Spleen (tissue), 11 donors: Measurements from ENCODE around the gene LMF2. TPM values are rescaled to one million over a fixed set of nuclear protein-coding genes. Genes with fewer than 3 reads are reported as not detected.

Source experiments
- DNase-seq: peaks from one replicate; pipeline ENCODE4 v3.0.0-alpha.2; 2020
- H3K27ac ChIP-seq, 8 donors: fragments of 200-600 bp; sonication (generic) in 7 of 8; 1 replicate in 4 of 8; 2 replicates in 4 of 8; pipeline versions ENCODE4 v1.5.0 to v1.8.0; 2016 to 2021; ENCODE audit warnings: inconsistent platforms in 4 of 8, mild to moderate bottlenecking in 4 of 8, moderate library complexity in 1 of 8
- H3K27me3 ChIP-seq, 7 donors: fragments of 200-600 bp; sonication (generic) in 6 of 7; replicated peaks in 1 of 7; 1 replicate in 4 of 7; 2 replicates in 3 of 7; pipeline versions ENCODE4 v1.5.0 to v1.8.0; 2016 to 2021; ENCODE audit warnings: inconsistent platforms in 3 of 7, mild to moderate bottlenecking in 1 of 7
- H3K36me3 ChIP-seq, 6 donors: fragments of 200-600 bp; sonication (generic) in 5 of 6; 1 replicate in 4 of 6; 2 replicates in 2 of 6; pipeline versions ENCODE4 v1.5.0 to v1.8.0; 2016 to 2021; ENCODE audit warnings: inconsistent platforms in 2 of 6
- H3K4me1 ChIP-seq, 6 donors: fragments of 200-600 bp; sonication (generic) in 5 of 6; 1 replicate in 3 of 6; 2 replicates in 3 of 6; pipeline versions ENCODE4 v1.5.0 to v1.8.0; 2016 to 2021; ENCODE audit warnings: inconsistent platforms in 3 of 6
- H3K4me3 ChIP-seq, 8 donors: fragments of 200-600 bp; sonication (generic) in 7 of 8; 1 replicate in 4 of 8; 2 replicates in 4 of 8; pipeline versions ENCODE4 v1.5.0 to v1.8.0; 2016 to 2021; ENCODE audit warnings: inconsistent platforms in 4 of 8, mild to moderate bottlenecking in 4 of 8, moderate library complexity in 2 of 8
- H3K9me3 ChIP-seq, 8 donors: fragments of 200-600 bp; sonication (generic) in 7 of 8; 1 replicate in 4 of 8; 2 replicates in 4 of 8; pipeline versions ENCODE4 v1.5.0 to v1.8.0; 2016 to 2021; ENCODE audit warnings: inconsistent platforms in 4 of 8
- POLR2A ChIP-seq, 3 donors: fragments of 450-650 bp; IDR thresholded peaks; one replicate each; pipeline ENCODE4 v1.5.1; 2017; ENCODE audit warnings: antibody characterized with exemption in 3 of 3, mild to moderate bottlenecking in 1 of 3
- POLR2AphosphoS5 ChIP-seq, 3 donors: sonication (generic); formaldehyde crosslinking; IDR thresholded peaks; one replicate each; pipeline ENCODE4 v1.5.1; 2017; ENCODE audit warnings: antibody characterized with exemption in 3 of 3
- WGBS, 5 donors: extraction: QIAGEN DNeasy Blood & Tissue Kit in 3 of 5; methylation state at CpG; one replicate each; pipeline versions ENCODE4 v1.1.5 to v1.1.7; 2013 to 2018; 5-methylcytosine and 5-hydroxymethylcytosine counted together
- intact Hi-C: fragments of 100-400 bp; cut with DNase I; formaldehyde crosslinking; loops from one replicate; pipeline ENCODE4 v1.15.0; 2023; ENCODE audit warnings: low total_unique reads
- polyA plus RNA-seq, 3 donors: library from polyadenylated mRNA; stranded (reverse); fragments of 200-250 nt; gene quantifications; one replicate each; pipeline ENCODE4 v1.2.1, GENCODE V29; 2013
- total RNA-seq, 7 donors: library from RNA; depleted of rRNA in 3 of 7; stranded (reverse); fragments of >200 nt in 3 of 7; fragmentation: NEBNext Ultra II Directional in 4 of 7; extraction: Animal tissue kit (Norgen Biotek cat#: 25700) in 4 of 7; gene quantifications; one replicate each; pipeline versions ENCODE4 v1.1.0 to v1.2.1, GENCODE V29; 2016 to 2021
- TF ChIP-seq, protein P1 (sequence below), 11 experiments: fragments of 200-600 bp in 7 of 11; fragments of 450-650 bp in 4 of 11; sonication (generic) in 4 of 11; IDR thresholded peaks in 8 of 11; conservative IDR thresholded peaks in 3 of 11; 1 replicate in 7 of 11; 2 replicates in 4 of 11; pipeline versions ENCODE4 v1.4.0 to v1.8.0; 2016 to 2021; ENCODE audit warnings: antibody characterized with exemption in 11 of 11, inconsistent platforms in 4 of 11, mild to moderate bottlenecking in 1 of 11
- donor health status: healthy with polysubstance abuse.
- donor health status: DM: no; HTN: no; CAD: no; lungs with moderate emphysema.
- donor health status: DM: no; HTN: no; CAD: no.
- donor health status: Bipolar disorder and iron deficiency.
- donor health status: healthy.
- donor health status: DM: no; HTN: no; CAD: no.
- donor health status: DM: yes; HTN: yes; CAD: no.

The LMF2 gene
- total and polyA plus RNA-seq, 10 donors, result 36.6 to 81.1 (median 70.0) TPM

DNA sequence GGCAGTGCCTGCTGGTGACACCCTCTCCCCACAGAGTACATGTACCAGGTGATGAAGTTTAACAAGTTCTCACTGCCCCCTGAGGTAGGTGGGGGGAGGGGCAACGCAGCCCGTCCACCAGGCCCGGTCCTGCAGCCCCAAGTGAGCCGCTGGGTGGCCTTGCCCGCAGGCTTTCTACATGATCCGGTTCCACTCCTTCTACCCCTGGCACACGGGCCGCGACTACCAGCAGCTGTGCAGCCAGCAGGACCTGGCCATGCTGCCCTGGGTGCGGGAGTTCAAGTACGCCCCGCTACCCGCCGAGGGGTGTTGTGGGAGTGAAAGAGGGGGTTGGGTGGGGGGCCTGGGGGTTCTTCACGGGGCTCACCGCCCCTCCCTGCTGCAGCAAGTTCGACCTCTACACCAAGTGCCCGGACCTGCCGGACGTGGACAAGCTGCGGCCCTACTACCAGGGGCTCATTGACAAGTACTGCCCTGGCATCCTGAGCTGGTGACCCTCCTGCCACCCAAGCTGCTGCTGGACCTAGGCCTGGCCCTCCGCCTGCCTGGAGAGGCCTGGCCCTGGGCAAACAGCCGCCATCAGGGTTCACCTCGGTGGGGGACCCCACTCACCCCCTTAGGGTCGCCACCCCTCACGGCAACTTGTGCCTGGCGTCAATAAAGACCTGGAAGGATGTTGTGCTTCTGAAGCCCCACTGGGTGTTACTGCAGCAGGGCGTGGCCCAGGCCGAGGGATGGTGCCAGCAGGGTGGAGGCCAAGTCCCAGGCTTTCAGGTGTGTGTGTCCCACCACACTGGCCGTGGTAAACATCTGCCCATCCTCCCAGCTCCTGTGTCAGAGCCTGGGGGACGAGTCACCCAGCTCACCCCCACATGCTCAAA lies 17.9 kb downstream of the LMF2 start:
- WGBS, 5 donors, result 88 to 89% (median 89%) methylated on average over 20 to 31 of the region's 31 CpGs
- no peaks in the 10 kb centered on the region for H3K9me3 ChIP-seq
- H3K27me3 ChIP-seq, result peaks cover 0 to 36% (median 0%) of the 10 kb centered on the region in 7 donors
- no peak for DNase-seq
- H3K4me1 ChIP-seq, result peaks cover 0 to 11% (median 8%) of the 10 kb centered on the region in 6 donors
- no peaks in the 10 kb centered on the region for H3K36me3 ChIP-seq
- intact Hi-C loops, result loop anchor here (10.0 kb wide), 1 partner anchor 245 kb away; the partner anchor contains the start of gene TUBGCP6
- TF ChIP-seq, protein P1, sequence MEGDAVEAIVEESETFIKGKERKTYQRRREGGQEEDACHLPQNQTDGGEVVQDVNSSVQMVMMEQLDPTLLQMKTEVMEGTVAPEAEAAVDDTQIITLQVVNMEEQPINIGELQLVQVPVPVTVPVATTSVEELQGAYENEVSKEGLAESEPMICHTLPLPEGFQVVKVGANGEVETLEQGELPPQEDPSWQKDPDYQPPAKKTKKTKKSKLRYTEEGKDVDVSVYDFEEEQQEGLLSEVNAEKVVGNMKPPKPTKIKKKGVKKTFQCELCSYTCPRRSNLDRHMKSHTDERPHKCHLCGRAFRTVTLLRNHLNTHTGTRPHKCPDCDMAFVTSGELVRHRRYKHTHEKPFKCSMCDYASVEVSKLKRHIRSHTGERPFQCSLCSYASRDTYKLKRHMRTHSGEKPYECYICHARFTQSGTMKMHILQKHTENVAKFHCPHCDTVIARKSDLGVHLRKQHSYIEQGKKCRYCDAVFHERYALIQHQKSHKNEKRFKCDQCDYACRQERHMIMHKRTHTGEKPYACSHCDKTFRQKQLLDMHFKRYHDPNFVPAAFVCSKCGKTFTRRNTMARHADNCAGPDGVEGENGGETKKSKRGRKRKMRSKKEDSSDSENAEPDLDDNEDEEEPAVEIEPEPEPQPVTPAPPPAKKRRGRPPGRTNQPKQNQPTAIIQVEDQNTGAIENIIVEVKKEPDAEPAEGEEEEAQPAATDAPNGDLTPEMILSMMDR (IDR thresholded peaks at IDR 0.05 in 8 of 11, conservative IDR thresholded peaks at IDR 0.05 in 3 of 11), result no peak
- TF ChIP-seq POLR2A (IDR thresholded peaks at IDR 0.05), result no peak
- no peak for TF ChIP-seq POLR2AphosphoS5 (IDR thresholded peaks at IDR 0.05)
- no peak overlapping the region for H3K4me3 ChIP-seq
- H3K27ac ChIP-seq, result no peak overlapping the region

- Histone ChIP-seq H3K36me3 (no peaks in the 10 kb centered on the region), H3K27ac (no peak overlapping the region), H3K27me3 (peaks cover 0 to 44% (median 0%) of the 10 kb centered on the region in 7 donors), H3K9me3 (no peaks in the 10 kb centered on the region), H3K4me3 (no peak overlapping the region), H3K4me1 (peaks cover 0 to 15% (median 10%) of the 10 kb centered on the region in 6 donors)
- intact Hi-C loops, result no loop called here
- WGBS, 5 donors, result 84 to 92% (median 88%) methylated on average over 17 to 19 of the region's 19 CpGs
- no peak for DNase-seq
- TF ChIP-seq POLR2A (IDR thresholded peaks at IDR 0.05) (no peak), POLR2AphosphoS5 (IDR thresholded peaks at IDR 0.05) (no peak)
These were observed 18.6 kb downstream of the LMF2 start for GRCh38 chr22:50488886-50489285.

GRCh38 chr22:50488006-50488677 lies 19.4 kb downstream of the LMF2 start:
- peaks cover 0 to 51% (median 0%) of the 10 kb centered on the region in 7 donors for H3K27me3 ChIP-seq
- H3K4me3 ChIP-seq, result no peak overlapping the region
- no peak overlapping the region for H3K27ac ChIP-seq
- 80 to 85% (median 81%) methylated on average over 8 to 18 of the region's 18 CpGs for WGBS, 5 donors
- TF ChIP-seq POLR2AphosphoS5 (IDR thresholded peaks at IDR 0.05) (no peak), POLR2A (IDR thresholded peaks at IDR 0.05) (no peak)
- TF ChIP-seq, protein P1 (IDR thresholded peaks at IDR 0.05 in 8 of 11, conservative IDR thresholded peaks at IDR 0.05 in 3 of 11), result no peak
- H3K9me3 ChIP-seq, result no peaks in the 10 kb centered on the region
- H3K36me3 ChIP-seq, result no peaks in the 10 kb centered on the region
- no peak for DNase-seq
- intact Hi-C loops, result no loop called here
- peaks cover 0 to 16% (median 10%) of the 10 kb centered on the region in 6 donors for H3K4me1 ChIP-seq

GRCh38 chr22:50487290-50488005 lies 20.1 kb downstream of the LMF2 start:
- peaks cover 0 to 21% (median 11%) of the 10 kb centered on the region in 6 donors for H3K4me1 ChIP-seq
- H3K27ac ChIP-seq, result no peak overlapping the region
- WGBS, 5 donors, result 82 to 89% (median 86%) methylated on average over 11 to 23 of the region's 23 CpGs
- H3K9me3 ChIP-seq, result no peaks in the 10 kb centered on the region
- TF ChIP-seq POLR2A (IDR thresholded peaks at IDR 0.05), result no peak
- no peak for TF ChIP-seq POLR2AphosphoS5 (IDR thresholded peaks at IDR 0.05)
- TF ChIP-seq, protein P1 (IDR thresholded peaks at IDR 0.05 in 8 of 11, conservative IDR thresholded peaks at IDR 0.05 in 3 of 11), result no peak
- no peak for DNase-seq
- intact Hi-C loops, result no loop called here
- no peak overlapping the region for H3K4me3 ChIP-seq
- no peaks in the 10 kb centered on the region for H3K36me3 ChIP-seq
- peaks cover 0 to 58% (median 3%) of the 10 kb centered on the region in 7 donors for H3K27me3 ChIP-seq
